Ovary (tissue), 3 donors: ENCODE data around the gene ZSCAN10.

Experiments
- CTCF ChIP-seq, 3 donors: fragments of 450-650 bp in 2 of 3; fragments of 200-600 bp in 1 of 3; IDR thresholded peaks; one replicate each; pipeline versions ENCODE4 v1.5.1 to v1.8.0; 2016 to 2022; ENCODE audit warnings: antibody characterized with exemption in 3 of 3, mild to moderate bottlenecking in 1 of 3
- EP300 ChIP-seq: sonication (generic); formaldehyde crosslinking; IDR thresholded peaks from one replicate; pipeline ENCODE4 v1.6.1; 2017; ENCODE audit warnings: antibody characterized with exemption
- POLR2A ChIP-seq: fragments of 450-650 bp; IDR thresholded peaks from one replicate; pipeline ENCODE4 v1.6.1; 2017; ENCODE audit warnings: antibody characterized with exemption, mild to moderate bottlenecking, moderate library complexity
- donor health status: DM: no; HTN: no; CAD: no.

DNA sequence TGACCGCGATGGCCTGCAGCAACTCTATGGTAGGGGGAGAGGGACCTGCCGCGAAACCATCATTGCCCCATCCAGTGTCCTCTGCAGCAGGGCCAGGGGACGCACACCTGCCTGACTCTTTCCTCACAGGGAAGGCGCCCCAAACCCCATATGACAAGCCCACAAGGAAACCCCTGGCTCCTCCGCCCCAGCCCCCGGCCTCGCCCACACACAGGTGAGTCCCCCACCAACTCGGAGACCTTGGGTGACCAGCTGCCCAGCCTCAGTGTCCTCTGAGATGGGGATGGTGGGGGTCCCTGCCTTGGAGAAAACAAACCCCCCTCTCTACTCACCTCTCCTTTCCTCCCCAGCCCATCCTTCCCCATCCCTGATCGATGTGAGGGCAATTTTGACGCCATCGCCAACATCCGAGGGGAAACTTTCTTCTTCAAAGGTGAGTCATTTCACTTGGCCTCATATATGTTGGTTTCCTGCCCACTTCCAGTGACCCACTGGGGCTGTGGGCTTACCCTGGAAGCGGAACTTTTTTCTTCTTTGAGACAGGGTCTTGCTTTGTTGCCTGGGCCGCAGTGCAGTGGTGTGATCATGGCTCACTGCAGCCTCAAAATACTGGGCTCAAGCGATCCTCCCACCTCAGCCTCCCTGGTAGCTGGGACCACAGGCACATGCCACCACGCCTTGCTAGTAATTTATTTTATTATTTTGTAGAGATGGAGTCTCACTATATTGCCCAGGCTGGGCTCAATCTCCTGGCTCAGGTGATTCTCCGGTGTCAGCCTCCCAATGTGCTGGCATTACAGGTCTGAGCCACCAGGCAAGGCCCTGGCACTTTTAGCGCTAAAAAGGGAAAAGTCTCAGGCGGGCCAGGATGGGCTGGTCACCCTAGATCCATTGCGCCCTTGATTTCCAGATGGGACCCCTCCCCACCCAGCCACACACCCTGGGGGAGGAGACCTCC lies 41.6 kb downstream of the ZSCAN10 start:
- TF ChIP-seq CTCF (IDR thresholded peaks at IDR 0.05) (no peak), POLR2A (no peak), EP300 (no peak)
